Inferior parietal cortex (tissue), 1 donor: ENCODE data around the gene YARS1.

ENCODE experiments used
- DNase-seq: peaks from one replicate; pipeline ENCODE4 v3.0.0-alpha.2; 2016; ENCODE audit errors: extremely low spot score

The YARS1 gene

GRCh38 chr1:32817159-32817814 is at the start of gene YARS1, which contains the start of gene S100PBP:
Gene YARS1 (minus strand): TSS chr1:32817358. CDS start chr1:32817244, 114 bp downstream.
Gene S100PBP (plus strand): TSS chr1:32817653. CDS start chr1:32826100, 8,447 bp downstream.
- peak; percentile 97 for DNase-seq

- DNase-seq = no peak
Measured at GRCh38 chr1:32865639-32866405, 48.7 kb upstream of the YARS1 start.

- DNase-seq = no peak
Measured at GRCh38 chr1:32864375-32865019, 47.3 kb upstream of the YARS1 start.

GRCh38 chr1:32863881-32864245 is 46.7 kb upstream of the YARS1 start:
- DNase-seq = no peak

- no peak for DNase-seq
Measured at GRCh38 chr1:32863218-32863880, 46.2 kb upstream of the YARS1 start.

GRCh38 chr1:32861904-32862695 is 44.9 kb upstream of the YARS1 start:
- DNase-seq = no peak

GRCh38 chr1:32860566-32860965 is 43.4 kb upstream of the YARS1 start:
- no peak for DNase-seq

GRCh38 chr1:32859915-32860314 is 42.8 kb upstream of the YARS1 start:
- DNase-seq = no peak

GRCh38 chr1:32858791-32859190 is 41.6 kb upstream of the YARS1 start:
- DNase-seq = no peak

- DNase-seq = no peak
Measured at GRCh38 chr1:32858136-32858535, 41.0 kb upstream of the YARS1 start.

- no peak for DNase-seq
Measured at GRCh38 chr1:32855861-32856617, 38.9 kb upstream of the YARS1 start.

GRCh38 chr1:32848354-32849063 is 31.4 kb upstream of the YARS1 start:
- no peak for DNase-seq

GRCh38 chr1:32831878-32832277 is 14.7 kb upstream of the YARS1 start:
- no peak for DNase-seq

- no peak for DNase-seq
Measured at GRCh38 chr1:32830092-32830852, 13.1 kb upstream of the YARS1 start.

GRCh38 chr1:32828341-32828740 is 11.2 kb upstream of the YARS1 start:
- peak; percentile 46 for DNase-seq

GRCh38 chr1:32825181-32825580 is 8.0 kb upstream of the YARS1 start:
- no peak for DNase-seq

- no peak for DNase-seq
Measured at GRCh38 chr1:32818804-32819541, 1.8 kb upstream of the YARS1 start.
